ENCODE results near the gene NBPF1. TPM values are rescaled to one million over a fixed set of nuclear protein-coding genes. Genes with fewer than 3 reads are reported as not detected.
"Not testable (repeated sequence)": the region's sequence is repeated elsewhere in the genome, so short reads cannot be mapped to it uniquely, and the experiment has no call there.

NBPF1 gene
- total RNA-seq, 1 donor from 2014 or later = 67.3 TPM

DNA sequence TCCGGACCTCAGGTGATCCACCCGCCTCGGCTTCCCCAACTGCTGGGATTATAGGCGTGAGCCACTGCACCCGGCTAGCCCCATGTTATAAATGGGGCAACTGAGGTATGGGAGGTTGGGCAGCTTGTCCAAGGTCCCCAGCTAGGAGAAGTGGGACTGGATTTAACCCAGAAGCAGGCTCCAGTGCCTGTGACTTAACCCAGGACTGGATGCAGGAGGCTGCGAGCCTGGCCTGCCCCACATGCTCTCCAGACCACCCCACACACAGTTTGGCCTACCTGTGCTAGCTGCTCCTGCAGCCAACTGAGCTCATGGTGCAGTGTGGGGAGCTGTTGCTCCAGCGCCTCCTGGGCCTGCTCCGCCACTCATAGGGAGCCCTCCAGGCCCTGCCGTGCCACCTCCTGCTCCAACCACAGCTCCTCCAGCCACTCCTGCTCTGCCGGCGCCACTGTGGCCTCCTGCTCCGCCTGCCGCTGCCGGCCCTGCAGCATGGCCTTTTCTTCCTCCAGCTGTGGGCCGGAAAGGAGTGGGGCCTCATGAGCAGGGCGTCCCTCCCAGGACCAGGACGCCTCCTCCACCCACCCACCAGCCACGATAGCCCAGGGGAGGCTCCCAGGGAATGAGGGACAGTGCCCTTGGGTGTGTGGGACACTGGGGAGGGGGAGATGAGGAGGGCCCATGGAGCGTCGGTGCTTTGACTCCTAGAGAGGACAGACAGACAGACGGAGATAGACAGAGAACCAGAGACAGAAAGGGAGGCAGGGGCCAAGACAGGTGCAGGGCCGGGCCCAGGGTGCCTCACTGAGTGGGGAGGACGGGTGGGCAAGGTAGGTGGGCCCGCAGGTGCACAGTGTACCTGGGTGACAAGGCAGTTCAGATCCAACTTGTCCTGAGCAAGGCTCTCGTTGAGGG lies 12.4 kb upstream of the NBPF1 start:
- FAIRE-seq = no peak
- peak in 1 of 2 donors; percentile 54 for DNase-seq (ENCODE audit: low spot score in 2 of 2)

DNA sequence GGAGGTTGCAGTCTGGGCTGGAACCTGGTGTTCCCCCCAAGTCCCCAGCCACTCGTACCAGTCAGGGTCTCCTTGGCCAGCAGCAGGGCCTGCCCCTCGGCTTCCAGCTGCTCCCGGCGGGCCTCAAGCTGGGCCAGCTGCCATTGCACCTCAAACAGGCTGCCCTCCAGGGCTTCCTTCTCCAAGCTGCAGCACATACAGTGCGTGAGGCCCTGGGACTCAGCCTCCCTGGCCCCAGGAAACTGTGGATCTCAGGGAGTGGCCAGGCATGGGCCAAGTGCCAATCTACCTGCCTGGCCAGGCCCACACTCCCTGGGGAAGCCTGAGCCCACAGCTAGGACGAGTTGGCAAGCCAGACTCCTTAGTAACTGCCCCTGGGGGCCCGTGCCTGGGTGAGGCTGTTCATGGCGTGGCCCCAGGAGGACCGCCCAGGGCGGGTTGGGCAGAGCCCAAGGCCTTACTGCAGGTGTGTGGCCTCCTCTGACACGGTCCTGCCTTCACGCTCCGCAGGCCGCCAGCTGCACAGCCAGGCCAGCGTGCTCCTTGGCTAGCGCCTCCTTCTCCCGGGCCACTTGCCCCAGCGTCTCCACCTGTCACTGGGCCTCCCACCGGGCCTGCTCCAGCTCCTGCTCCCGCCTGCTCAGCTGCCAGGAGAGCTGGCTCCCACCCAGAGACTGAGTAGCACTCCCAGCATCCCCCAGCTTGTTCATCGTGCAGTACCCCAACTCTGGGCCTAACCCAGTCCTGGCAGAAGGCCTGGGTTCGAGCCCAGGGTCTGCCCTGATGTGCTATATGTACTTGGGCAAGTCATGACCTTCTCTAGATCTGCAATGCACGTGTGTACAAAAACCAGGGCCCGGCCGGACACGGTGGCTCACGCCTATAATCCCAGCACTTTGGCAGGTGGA lies 10.7 kb upstream of the NBPF1 start:
- peak; percentile 42 to 49 for DNase-seq (ENCODE audit: low spot score in 2 of 2)
- FAIRE-seq = not testable (repeated sequence)

DNA sequence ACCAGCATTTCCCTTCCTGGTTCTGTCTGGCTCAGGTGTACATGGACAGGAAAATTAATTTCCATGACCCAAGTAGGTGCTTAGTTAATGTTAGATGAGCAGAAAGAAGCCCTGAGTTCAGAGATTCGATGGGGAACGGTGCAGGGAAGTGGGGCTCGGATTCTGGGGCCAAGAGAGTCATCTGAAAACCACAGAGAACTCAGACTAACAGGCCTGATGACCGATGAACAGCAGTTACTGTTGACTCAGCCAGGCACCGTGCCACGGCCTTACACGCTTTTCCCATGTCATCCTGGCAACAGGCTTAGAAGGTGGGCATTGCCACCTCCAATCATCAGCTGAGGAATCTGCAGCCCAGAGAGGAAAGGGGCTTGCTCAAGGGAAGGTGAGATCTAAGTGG lies 10.0 kb upstream of the NBPF1 start:
- not testable (repeated sequence) for FAIRE-seq
- DNase-seq (ENCODE audit: low spot score in 2 of 2) = peak in 1 of 2 donors; percentile 38

DNA sequence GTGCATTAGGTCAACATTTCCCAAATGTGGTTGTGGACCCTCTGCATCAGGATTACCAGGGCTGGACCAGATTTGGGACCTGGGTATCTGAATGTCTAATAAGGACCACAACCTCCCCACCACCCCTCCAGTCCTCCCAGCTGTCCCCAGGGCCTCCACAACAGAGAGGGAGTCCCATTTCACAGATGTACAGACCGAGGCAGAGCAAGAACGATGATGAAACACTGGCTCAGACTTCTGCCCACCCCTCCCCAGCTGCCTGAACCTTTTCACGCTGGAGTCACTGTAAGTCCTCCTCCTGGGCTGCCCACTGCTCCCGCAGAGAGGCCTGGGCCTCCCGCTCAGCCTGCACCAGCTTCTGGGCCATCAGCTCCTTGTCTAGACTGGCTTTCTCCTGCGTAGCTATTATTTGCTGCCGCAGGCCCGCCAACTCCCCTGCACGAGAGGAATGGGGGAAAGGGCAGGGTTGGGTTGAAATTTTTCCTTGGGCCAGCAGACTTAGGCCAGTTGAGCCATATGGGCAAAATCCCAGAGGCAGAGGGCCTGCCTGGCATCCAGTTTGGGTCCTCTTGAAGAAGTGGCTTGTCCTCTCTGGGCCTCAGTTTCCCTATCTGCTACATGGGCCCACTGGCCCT lies 8.4 kb upstream of the NBPF1 start:
- DNase-seq (ENCODE audit: low spot score in 2 of 2) = peak in 1 of 2 donors; percentile 41
- FAIRE-seq = not testable (repeated sequence)

DNA sequence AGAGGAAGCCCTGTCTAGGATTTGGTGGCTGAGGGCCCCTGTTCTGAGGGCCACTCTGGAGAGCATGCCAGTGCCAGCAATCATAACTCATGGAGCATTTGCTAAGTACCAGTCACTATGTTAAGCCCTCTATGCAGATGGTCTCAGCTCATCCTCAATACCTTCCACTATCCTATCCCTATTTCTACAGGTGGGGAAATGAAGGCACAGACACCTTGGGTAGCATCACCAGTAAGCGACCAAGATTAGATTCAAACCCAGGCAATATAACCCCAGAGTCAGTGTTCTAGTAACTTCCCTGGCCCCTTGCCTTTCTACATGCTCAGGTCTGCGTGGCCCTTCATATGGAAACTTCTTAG lies 7.9 kb upstream of the NBPF1 start:
- FAIRE-seq (no peak), DNase-seq (ENCODE audit: low spot score in 2 of 2) (no peak)

DNA sequence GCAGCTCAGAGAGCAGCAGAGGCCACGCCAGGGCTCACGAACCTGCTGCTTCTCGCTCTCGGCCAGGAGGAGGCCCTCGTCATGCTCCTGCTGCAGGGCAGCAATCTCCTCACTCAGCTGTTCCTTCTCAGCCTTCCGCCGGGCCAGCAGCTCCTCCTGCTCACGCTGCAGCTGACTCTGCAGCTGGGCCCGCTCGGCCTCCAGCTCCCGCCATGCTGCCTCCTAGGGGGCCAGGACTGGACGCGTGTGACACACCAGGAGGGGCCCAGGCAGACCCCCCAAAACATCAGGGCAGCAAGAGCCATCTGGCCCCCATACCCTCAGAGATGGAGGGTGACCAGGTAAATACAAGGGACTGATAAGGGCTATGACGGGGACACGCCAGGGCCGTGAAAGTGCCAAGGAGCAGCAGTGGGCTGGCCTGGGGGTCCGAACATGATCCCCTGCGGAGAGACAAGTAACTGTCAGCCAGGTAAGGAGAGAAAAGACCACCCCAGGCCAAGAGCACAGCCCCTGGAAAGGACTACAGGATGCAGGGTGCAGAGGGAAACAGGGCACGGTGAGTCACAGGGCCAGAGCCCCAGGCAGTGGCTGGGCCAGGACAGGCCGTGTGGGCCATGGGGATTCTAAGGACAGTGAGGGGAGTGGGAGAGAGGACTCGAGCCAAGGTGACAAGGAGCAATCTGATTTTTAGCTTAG lies 6.6 kb upstream of the NBPF1 start:
- FAIRE-seq; DNase-seq (ENCODE audit: low spot score in 2 of 2): not testable (repeated sequence)

DNA sequence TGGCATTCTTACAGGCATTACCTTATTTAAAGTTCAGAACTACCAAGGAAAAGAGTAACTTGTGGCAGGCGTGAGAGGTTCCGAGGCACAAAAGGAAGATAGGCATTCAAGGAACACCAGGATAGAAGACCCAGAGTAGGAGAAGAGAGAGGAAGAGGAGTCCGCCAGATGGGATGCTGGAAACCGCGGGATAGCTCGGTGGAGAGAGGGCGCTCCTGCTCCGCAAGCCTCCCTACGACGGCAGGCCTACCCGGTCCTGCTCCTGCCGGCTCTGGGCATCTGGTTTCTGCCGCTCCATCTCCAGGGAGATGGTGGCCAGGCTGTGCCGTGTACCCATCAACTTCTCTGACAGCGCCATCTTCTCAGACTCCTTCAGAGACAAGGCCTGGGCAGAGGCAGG lies 5.4 kb upstream of the NBPF1 start:
- FAIRE-seq (no peak), DNase-seq (ENCODE audit: low spot score in 2 of 2) (peak in 1 of 2 donors; percentile 57)

DNA sequence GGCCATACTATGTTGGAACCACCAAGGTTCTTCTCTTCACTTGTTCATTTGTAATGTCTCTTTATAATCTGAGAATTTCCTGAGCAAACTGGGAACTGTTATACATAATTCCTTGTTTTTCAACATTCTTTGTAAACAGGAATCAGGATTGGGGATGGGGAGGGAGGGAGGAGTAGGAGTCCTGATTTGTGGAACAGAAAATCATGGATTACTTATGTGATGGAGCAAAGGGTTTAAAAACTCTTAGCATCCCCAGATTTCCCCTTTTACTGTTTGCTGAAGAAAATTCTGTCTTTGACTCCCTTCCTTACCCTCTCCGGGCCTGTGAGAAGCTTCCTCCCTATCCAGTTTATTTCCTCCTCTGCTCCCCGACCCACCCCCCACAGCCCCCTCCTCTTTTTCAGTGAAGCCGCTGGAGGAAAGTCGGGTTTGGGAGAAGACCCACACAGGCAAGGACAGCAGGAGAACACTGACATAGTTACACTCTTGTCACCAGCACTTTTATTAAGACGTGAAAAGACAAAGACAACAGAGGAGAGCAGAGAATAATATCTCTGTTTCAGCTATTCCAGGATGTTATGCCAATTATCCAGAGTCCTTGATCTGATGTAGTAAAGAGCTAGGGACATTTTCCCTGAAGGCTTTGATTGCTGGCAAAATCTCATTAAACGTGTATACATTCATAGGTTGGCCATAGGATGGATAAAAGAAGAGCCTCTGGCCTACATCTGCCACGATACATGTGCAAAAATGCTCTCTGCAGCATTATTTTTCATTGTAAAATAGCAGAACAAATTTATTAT lies 4.6 kb upstream of the NBPF1 start:
- DNase-seq (ENCODE audit: low spot score in 2 of 2) = peak; percentile 44 to 51
- no peak for FAIRE-seq

DNA sequence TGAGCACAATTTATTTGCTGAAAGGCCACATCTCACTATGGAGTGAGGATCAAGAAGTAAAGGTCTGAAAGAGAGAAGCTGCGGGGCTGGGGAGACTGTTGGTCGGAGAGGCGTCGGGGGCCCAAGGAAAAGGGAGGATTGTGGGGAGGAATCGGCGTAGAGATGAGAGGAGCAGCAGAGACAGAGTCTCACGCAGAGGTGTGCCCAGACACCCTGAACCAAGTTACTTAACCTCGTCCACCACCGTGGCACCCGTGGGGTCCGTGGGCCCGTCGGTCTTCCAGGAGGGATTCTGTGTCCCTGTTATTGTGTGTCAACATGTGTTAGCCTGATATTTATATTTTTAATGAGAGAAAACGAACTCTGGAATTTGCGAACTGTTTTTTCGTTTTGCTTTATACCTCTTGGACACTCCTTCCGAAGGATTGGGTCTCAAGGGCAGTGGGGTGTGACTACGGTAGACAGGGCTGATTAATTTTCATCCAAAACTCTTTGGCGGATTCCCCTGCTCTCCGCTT lies 3.8 kb upstream of the NBPF1 start:
- FAIRE-seq = no peak
- DNase-seq (ENCODE audit: low spot score in 2 of 2) = peak; percentile 39 to 53

DNA sequence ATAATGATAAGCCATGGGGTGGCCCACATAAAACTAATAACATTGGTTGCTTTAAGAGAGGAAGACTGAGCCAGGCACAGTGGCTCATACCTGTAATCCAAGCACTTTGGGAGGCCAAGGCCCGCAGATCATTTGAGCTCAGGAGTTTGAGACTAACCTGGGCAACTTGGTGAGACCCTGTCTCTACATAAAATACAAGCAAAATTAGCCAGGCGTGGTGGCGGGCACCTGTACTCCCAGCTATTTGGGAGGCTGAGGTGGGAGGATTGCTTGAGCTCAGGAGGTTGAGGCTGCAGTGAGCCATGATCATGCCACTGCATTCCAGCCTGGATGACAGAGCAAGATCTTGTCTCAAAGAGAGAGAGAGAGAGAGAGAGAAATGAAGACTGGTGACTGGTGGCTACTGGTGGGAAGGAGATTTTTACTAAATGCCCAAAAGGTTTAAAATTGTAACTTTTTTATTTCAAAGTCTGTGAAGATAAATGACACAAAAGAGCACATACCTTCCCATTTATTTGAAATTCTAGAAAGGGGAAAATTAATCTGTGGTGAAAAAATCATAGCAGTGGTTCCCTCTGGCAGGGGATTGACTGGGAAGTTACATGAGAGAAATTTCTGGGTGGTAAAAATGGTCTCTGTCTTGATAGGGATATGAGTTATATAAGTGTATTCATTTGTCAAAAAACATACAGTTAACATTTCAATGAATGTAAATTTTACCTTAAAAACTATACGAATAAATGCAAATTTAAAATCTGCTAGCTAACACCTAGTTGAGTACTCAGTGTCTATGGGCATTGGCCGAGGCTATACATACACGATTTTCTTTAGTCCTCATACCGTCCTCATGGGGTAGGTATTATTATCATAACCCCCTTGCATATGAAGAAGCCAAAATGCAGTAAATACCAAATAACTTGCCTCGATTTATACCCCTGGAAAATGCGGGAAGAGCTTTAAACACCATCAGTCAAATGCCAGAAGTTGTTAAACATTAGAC lies 2.2 kb upstream of the NBPF1 start:
- FAIRE-seq (no peak), DNase-seq (ENCODE audit: low spot score in 2 of 2) (peak in 1 of 2 donors; percentile 49)

DNA sequence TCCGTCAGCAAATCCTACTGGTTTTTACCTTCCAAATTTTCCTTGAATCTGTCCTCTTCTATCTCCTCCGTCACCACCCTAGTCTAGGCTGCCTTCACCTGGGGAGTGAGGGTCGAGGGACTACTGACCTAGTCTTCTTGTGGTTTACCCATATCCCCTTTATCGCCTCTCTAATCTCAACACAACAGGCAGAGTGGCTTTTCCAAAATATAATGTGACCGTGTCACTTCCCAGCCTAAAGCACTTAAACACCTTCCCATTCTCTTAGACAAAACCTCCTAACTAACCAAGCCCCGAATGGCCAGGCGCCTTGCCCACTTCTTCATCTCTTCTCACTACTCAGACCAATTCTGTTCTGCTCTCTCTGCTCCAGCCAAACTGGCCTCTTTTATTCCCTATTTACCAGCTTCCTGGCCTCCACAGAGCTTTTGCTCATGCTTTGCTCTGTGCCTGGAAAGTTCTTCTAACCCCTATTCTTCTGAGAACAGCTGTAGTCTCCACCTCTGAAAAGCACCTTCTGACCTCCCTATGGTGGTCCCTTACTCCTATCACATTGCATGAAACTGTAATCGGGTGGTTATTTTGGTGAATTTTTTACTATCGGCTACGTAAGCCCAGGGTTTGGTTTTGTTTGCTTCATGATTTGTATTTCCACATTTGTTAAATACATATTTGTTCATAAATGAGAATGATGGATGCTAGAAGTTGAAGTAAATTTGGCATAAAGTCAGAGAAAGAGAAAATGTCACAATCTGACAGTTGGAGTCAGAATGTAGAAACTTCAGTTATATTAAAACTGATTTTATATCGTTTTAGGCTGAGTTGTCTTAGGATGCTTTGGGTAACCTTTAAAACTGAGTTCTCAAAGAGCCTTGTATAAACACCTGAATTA lies 1.2 kb upstream of the NBPF1 start:
- DNase-seq (ENCODE audit: low spot score in 2 of 2) = peak in 1 of 2 donors; percentile 42
- FAIRE-seq = no peak

DNA sequence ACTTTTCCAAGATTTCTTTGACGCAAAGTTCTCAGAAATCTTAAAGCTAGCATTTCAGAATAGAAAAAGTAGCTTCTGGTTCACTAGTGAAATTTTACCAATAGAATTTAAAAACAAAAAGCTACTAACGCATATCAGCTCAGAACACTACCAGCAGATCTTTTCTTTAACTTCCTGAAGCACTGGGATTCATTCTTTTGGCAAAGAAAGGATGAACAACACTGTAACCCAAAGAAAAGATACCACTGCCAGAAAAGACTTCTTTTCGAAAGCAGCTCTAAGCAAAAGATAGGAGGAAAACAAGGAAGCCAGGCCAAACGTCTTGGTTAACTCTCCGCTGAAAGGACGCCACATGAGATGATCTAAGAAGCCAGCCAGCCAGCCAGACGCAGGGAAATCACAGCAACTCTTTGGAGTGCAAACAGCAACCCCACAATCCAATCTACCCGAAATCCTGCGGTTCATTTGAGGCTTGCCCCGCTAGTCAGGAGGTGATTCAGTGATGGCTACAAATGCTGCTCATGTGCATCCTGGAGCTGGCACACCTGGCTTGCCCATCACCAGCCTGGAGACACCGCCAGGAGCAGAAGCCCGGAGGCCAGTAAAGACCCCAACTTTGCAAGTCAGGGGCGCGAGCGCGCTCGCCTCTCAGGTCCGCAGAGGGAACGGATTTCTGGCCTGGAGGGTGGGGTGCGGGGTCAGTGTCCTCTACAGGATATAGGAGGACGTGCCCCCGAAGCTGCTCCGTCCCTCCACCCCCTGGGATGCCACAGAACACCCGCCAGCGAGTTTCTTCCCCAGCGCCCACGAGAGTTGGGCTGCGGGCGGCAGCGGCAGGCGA lies 812 bp downstream of the NBPF1 start:
- FAIRE-seq (no peak), DNase-seq (ENCODE audit: low spot score in 2 of 2) (peak; percentile 62 to 81)

DNA sequence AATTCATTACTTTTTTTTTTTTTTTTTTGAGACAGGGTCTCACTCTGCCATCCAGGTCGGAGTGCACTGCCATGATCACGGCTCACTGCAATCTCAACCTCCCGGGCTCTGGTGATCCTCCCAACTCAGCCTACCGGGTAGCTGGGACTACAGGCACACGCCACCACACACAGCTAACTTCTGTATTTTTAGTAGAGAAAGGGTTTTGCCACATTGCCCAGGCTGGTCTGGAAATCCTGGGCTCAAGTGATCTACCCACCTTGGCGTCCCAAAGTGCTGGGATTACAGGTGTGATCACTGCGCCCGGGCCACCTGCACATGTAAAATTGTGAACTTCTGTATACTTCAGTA lies 1.4 kb downstream of the NBPF1 start:
- not testable (repeated sequence) for DNase-seq (ENCODE audit: low spot score in 2 of 2); FAIRE-seq

DNA sequence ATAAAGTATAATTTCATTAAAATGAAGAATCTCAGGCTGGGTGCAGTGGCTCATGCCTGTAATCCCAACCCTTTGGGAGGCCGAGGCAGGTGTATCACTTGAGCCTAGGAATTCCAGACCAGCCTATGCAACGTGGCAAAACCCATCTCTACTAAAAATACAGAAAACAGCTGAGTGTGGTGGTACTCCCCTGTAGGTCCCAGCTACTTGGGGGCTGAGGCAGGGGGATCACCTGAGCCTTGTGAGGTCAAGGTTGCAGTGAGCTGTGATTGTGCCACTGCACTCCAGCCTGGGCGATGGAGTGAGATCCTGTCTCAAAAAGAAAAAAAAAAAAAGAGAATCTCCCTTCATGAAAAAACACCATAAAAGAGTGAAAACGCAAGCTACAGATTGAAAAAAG lies 2.2 kb downstream of the NBPF1 start:
- FAIRE-seq; DNase-seq (ENCODE audit: low spot score in 2 of 2): not testable (repeated sequence)

DNA sequence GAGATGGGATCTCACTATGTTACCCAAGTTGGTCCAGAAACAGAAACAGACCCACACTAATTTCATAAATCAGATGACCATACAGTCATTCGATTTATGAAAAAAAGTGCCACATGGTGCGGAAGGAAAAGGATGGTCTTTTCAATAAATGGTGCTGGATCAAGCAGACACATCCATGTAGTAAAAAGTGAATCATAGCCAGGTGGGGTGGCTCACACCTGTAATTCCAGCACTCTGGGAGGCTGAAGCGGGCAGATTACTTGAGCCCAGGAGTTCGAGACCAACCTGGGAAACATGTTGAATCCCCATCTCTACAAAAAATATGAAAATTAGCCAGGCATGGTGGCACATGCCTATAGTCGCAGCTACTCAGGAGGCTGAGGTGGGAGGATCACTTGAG lies 2.8 kb downstream of the NBPF1 start:
- not testable (repeated sequence) for FAIRE-seq; DNase-seq (ENCODE audit: low spot score in 2 of 2)

DNA sequence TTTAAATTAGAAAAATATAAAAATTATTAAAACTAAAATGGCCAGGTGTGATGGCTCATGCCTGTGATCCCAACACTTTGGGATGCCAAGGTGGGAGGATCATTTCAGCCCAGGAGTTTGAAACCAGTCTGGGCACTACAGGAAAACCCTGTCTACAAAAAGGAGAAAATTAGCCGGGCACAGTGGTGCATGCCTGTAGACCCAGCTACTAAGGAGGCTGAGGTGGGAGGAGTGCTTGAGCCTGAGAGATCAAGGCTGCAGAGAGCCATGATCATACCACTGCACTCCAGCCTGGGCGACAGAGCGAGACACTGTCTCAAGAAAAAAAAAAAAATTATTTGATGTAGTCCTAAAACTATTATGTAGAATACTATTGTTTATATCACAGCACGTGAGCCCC lies 3.6 kb downstream of the NBPF1 start:
- not testable (repeated sequence) for FAIRE-seq; DNase-seq (ENCODE audit: low spot score in 2 of 2)

Measured in frontal cortex (tissue), 4 donors.